ENCODE measurements around the gene PTGR3.

Gene PTGR3

GRCh38 chr18:75213611-75214331, 4.8 kb upstream of the PTGR3 start:
- DNase-seq = peak; percentile 52

- no peak for DNase-seq
Observed at GRCh38 chr18:75212751-75213090, 3.8 kb upstream of the PTGR3 start.

GRCh38 chr18:75211953-75212750, 3.2 kb upstream of the PTGR3 start:
- no peak for DNase-seq

- DNase-seq = no peak
Observed at GRCh38 chr18:75211626-75211952, 2.6 kb upstream of the PTGR3 start.

- no peak for DNase-seq
Observed at GRCh38 chr18:75211002-75211621, 2.2 kb upstream of the PTGR3 start.

GRCh38 chr18:75210274-75211001, 1.5 kb upstream of the PTGR3 start, which contains the start of gene TSHZ1:
Gene TSHZ1 (plus strand): TSS chr18:75210797. CDS start chr18:75211877, 1,080 bp downstream.
- peak; percentile 79 for DNase-seq

GRCh38 chr18:75209951-75210258, 966 bp upstream of the PTGR3 start:
- no peak for DNase-seq

- no peak for DNase-seq
Observed at GRCh38 chr18:75208836-75209128, 157 bp downstream of the PTGR3 start.

- DNase-seq = no peak
Observed at GRCh38 chr18:75208155-75208835, 644 bp downstream of the PTGR3 start.

- no peak for DNase-seq
Observed at GRCh38 chr18:75207310-75208154, 1.4 kb downstream of the PTGR3 start.

- no peak for DNase-seq
Observed at GRCh38 chr18:75206452-75207309, 2.3 kb downstream of the PTGR3 start.

GRCh38 chr18:75205514-75206132, 3.3 kb downstream of the PTGR3 start:
- no peak for DNase-seq

- DNase-seq = no peak
Observed at GRCh38 chr18:75204732-75205513, 4.0 kb downstream of the PTGR3 start.

- no peak for DNase-seq
Observed at GRCh38 chr18:75204269-75204731, 4.6 kb downstream of the PTGR3 start.

GRCh38 chr18:75203416-75204268, 5.3 kb downstream of the PTGR3 start:
- DNase-seq = no peak

GRCh38 chr18:75202696-75203365, 6.1 kb downstream of the PTGR3 start:
- DNase-seq = no peak

- DNase-seq = no peak
Observed at GRCh38 chr18:75201282-75202270, 7.4 kb downstream of the PTGR3 start.
